Iris pigment epithelial cell (primary cell): ENCODE data around the gene CYP21A2.
"Not testable (repeated sequence)": the region's sequence is repeated elsewhere in the genome, so short reads cannot be mapped to it uniquely, and the experiment has no call there.

Source experiments
- DNase-seq: peaks from one replicate; pipeline ENCODE4 v3.0.0-alpha.2; 2011; ENCODE audit warnings: low read depth

The CYP21A2 gene

GRCh38 chr6:32055756-32056155 lies 17.5 kb downstream of the CYP21A2 start:
- not testable (repeated sequence) for DNase-seq

- no peak for DNase-seq
Measured at GRCh38 chr6:32056254-32056653, 18.0 kb downstream of the CYP21A2 start.

GRCh38 chr6:32057966-32058365 lies 19.8 kb downstream of the CYP21A2 start:
- no peak for DNase-seq

- peak; percentile 30 for DNase-seq
Measured at GRCh38 chr6:32058511-32058963, 20.3 kb downstream of the CYP21A2 start.

GRCh38 chr6:32060966-32061655 lies 22.9 kb downstream of the CYP21A2 start:
- DNase-seq: no peak

GRCh38 chr6:32064706-32065105 lies 26.5 kb downstream of the CYP21A2 start:
- DNase-seq: no peak

GRCh38 chr6:32067521-32067920 lies 29.3 kb downstream of the CYP21A2 start:
- DNase-seq: not testable (repeated sequence)

GRCh38 chr6:32068315-32068714 lies 30.1 kb downstream of the CYP21A2 start:
- DNase-seq: not testable (repeated sequence)

- DNase-seq: no peak
Measured at GRCh38 chr6:32068867-32069266, 30.7 kb downstream of the CYP21A2 start.

- DNase-seq: no peak
Measured at GRCh38 chr6:32069460-32069859, 31.2 kb downstream of the CYP21A2 start.

- DNase-seq: no peak
Measured at GRCh38 chr6:32069878-32070515, 31.8 kb downstream of the CYP21A2 start.

- DNase-seq: no peak
Measured at GRCh38 chr6:32070814-32071543, 32.8 kb downstream of the CYP21A2 start.

GRCh38 chr6:32073101-32073500 lies 34.9 kb downstream of the CYP21A2 start:
- DNase-seq: no peak

- no peak for DNase-seq
Measured at GRCh38 chr6:32073613-32074012, 35.4 kb downstream of the CYP21A2 start.

- peak; percentile 47 for DNase-seq
Measured at GRCh38 chr6:32074996-32075532, 36.8 kb downstream of the CYP21A2 start.

GRCh38 chr6:32075781-32076180 lies 37.6 kb downstream of the CYP21A2 start:
- no peak for DNase-seq

GRCh38 chr6:32076321-32076809 lies 38.1 kb downstream of the CYP21A2 start:
- DNase-seq: peak; percentile 87

GRCh38 chr6:32079566-32080290 lies 41.5 kb downstream of the CYP21A2 start:
- DNase-seq: no peak

- peak; percentile 90 for DNase-seq
Measured at GRCh38 chr6:32081168-32081990, 43.2 kb downstream of the CYP21A2 start.

GRCh38 chr6:32082478-32082877 lies 44.3 kb downstream of the CYP21A2 start:
- no peak for DNase-seq

- peak; percentile 81 for DNase-seq
Measured at GRCh38 chr6:32082935-32083334, 44.7 kb downstream of the CYP21A2 start.
